ENCODE results near the gene TJP2. TPM values are rescaled to one million over a fixed set of nuclear protein-coding genes. Genes with fewer than 3 reads are reported as not detected.

Gene TJP2
- 45.7 and 54.4 TPM in 2 replicates for total RNA-seq

DNA sequence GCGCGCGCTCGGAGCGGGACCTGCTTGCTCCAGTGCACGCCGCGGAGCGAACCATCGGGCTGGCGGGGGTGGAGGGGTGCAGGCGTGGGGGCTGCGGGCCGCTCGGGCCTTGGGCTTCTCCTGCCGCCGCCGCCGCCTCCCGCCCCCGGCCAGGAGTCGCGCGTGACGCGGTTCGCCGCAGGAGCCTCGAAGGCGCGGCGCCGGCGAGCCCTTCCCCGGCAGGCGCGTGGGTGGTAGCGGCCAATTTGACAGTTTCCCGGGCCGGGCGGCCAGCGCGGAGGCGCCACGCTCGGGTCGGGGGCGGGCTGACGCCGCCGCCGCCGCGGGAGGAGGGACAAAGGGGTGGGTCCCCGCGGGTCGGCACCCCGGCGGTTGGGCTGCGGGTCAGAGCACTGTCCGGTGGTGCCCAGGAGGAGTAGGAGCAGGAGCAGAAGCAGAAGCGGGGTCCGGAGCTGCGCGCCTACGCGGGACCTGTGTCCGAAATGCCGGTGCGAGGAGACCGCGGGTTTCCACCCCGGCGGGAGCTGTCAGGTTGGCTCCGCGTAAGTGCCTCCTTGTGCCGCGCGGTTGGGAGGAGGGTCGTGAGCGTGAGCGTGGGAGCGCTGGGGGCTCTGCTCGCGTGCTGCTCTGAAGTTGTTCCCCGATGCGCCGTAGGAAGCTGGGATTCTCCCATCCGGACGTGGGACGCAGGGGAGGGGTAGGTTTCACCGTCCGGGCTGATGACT, at the start of gene TJP2:
Gene TJP2, plus strand, starts transcription at position 387 of the 725 bp plus-strand sequence. Its CDS starts 96 bp downstream, at position 483.
- peak in 1 of 2 donors; percentile 66 for DNase-seq (ENCODE audit: low read depth in 2 of 2)

- DNase-seq (ENCODE audit: low read depth in 2 of 2): peak in 1 of 2 donors; percentile 82
Measured at GRCh38 chr9:69130456-69131441, 43.3 kb upstream of the TJP2 start.

DNA sequence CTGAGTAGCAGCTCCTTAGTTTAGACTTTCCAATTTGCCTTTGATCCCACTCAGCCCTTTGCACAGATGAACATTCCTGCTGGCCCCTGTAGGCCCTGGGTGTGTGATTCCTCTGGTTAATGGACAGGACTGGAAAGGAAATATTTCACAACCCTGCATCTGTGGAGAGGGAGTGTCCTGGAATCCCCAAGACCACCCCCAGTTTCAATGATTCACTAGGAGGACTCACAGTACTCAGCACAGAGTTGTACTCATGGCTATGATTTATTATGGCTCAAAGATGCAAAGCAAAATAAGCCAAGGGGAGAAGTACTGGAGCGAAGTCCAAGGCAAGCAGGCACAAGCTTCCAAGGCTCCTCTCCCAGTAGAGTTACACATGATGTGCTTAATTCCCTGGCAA, 42.4 kb upstream of the TJP2 start:
- DNase-seq (ENCODE audit: low read depth in 2 of 2): peak in 1 of 2 donors; percentile 68

DNA sequence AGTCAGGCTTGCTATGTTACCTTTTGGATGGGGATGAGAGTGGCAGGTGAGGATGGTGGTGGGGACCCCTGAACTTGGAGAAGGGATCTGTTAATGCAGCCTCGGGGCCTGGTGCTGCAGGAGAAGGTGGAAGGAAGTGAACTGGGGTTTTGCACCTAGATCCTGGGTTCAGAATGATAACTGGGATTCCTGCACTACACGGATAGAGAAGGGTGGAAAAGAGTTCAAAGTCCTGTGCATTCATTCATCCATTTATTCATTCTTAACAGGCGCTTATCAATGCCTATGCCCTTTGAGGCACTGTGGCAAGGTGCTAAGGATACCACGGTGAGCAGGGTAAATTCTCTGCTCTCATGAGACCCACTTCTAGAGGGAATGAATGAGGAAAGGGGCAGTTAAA, 41.7 kb upstream of the TJP2 start:
- no peak for DNase-seq (ENCODE audit: low read depth in 2 of 2)

DNA sequence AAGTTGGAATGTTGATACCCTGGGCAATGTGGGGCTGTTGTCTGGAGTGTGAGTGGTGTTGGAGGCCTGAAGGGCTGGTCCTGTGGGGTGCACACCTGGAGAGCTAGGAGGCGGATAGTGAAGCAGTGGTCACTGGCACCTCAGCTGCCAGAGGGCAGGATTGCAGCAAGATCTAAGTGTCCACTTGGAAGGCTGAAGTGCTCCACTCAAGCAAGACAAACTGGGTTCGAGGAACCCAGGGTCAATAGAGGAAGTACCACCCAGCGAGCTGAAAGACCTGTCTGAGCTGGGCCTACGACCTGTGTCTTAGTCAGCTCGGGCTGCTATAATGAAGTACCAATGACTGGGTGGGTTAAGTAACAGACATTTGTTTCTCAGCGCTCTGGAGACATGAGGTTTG, 39.7 kb upstream of the TJP2 start:
- no peak for DNase-seq (ENCODE audit: low read depth in 2 of 2)

GRCh38 chr9:69136185-69136584, 37.9 kb upstream of the TJP2 start:
- DNase-seq (ENCODE audit: low read depth in 2 of 2): no peak

- no peak for DNase-seq (ENCODE audit: low read depth in 2 of 2)
Measured at GRCh38 chr9:69136779-69137178, 37.3 kb upstream of the TJP2 start.

DNA sequence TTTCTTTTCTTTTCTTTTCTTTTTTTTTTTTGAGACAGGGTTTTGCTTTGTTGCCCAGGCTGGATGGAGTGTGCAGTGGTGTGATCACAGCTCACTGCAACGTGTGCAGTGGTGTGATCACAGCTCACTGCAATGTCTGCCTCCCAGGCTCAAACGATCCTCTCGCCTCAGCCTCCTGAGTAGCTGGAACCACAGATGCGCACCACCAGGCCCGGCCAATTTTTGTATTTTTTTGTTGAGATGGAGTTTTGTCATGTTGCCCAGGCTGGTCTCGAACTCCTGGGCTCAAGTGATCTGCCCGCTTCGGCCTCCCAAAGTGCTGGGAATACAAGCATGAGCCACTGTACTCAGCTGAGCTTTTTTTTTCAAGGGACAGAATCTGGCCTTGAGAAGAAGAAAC, 36.8 kb upstream of the TJP2 start:
- no peak for DNase-seq (ENCODE audit: low read depth in 2 of 2)

- no peak for DNase-seq (ENCODE audit: low read depth in 2 of 2)
Measured at GRCh38 chr9:69139596-69139995, 34.5 kb upstream of the TJP2 start.

DNA sequence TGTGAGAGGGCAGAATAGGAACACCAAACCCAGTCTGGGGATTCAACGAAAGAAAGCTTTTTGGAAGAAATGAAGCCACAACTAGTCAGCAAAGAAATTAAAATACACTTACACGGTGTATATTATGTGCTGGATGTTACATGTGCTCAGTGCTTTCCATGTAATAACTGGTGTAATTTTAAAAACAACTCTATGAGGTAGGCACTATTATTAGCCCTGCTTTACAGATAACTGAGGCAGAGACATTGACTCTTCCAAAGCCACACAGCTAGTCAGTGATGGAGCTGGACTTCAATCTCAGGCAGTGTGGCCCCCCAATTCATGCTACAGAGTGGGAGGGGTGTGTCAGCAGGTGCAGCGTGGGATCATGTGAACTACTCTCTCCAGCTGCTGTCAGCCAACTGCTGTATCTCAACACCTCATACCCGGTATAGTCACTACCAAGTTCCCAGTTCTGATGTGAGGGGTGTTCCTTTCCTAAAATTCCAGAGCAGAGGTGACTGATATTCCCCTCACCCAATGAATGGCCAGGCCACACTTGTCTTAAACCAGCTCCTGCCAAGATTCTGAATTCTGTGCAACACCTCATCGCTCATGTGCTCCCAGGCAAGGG, 33.8 kb upstream of the TJP2 start:
- DNase-seq (ENCODE audit: low read depth in 2 of 2): no peak

DNA sequence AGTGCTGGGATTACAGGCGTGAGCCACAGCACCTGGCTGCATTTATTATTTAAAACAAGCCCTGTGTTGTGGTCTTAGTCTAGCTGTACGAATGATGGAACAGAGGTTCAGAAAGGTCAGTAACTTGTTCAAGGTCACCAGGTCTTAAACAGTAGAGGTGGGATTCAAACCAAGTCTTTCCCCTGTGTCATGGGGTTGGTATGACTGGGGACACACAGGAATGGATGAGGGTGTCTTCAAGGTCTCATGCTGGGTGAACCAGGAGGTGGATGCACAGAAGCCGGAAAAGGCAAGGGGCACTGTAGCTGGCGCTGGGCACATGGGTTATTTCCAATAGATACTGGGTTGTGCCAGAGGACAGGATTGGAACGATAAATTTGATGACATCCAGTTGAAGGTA, 32.2 kb upstream of the TJP2 start:
- DNase-seq (ENCODE audit: low read depth in 2 of 2): no peak

DNA sequence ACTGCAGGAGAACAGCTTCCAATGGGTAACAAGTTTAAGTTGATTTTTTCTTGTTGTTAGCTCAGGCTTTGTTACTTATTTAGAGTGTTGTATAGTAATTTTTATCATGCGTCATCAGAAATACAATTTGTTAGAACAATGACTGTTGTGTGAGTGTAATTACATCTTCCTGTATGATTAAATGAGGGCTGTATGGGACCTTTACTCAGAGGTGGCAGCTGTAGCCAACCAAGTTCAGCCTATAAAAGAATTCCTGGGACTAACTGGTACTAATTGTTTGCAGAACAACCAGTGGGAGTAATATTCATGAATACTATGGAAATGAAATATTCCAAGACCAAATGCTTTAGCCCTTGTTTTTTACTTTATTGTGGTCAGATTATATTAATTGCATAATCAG, 30.8 kb upstream of the TJP2 start:
- DNase-seq (ENCODE audit: low read depth in 2 of 2): peak in 1 of 2 donors; percentile 78

- DNase-seq (ENCODE audit: low read depth in 2 of 2): no peak
Measured at GRCh38 chr9:69145144-69145715, 28.8 kb upstream of the TJP2 start.

DNA sequence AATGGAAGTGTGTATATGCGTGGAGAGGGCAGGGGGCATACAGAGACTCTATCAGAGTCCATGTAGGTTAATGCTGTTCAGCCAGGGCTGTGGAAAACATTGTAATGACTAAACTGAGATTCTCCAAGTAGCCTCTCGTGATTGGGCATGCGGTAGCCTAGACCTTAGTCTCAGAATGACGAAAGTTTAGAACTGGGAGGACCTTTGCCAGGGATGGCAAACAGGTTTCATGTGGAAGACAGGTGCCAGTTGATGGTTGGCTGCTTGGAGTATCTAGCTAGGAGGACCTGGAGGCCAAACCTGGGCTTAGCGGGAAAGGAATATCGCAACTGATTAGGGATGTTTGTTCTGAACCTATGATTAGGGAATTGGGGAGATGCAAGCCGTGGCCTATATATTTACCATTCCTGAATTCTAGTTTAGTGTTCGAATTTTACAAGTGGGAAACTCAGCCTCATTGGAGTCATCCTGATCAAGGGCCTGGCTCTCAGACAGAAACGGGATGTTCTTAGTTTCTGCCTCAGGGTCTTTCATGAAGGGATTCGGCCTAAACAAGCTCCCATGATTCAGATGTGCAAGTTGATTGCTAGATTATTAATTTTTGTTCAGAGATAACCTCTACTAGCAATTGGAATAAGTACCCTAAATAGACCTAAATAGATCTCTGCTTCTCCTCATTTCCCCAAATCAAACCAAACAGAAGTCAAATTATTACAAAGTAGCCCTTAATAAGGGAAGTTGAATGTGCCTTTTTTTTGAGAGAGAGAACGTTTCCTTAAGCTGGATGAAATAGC, 26.8 kb upstream of the TJP2 start:
- no peak for DNase-seq (ENCODE audit: low read depth in 2 of 2)

- DNase-seq (ENCODE audit: low read depth in 2 of 2): peak; percentile 72 to 96
Measured at GRCh38 chr9:69149321-69149807, 24.7 kb upstream of the TJP2 start.

GRCh38 chr9:69151506-69151905, 22.6 kb upstream of the TJP2 start:
- DNase-seq (ENCODE audit: low read depth in 2 of 2): no peak

GRCh38 chr9:69153707-69154521, 20.2 kb upstream of the TJP2 start:
- DNase-seq (ENCODE audit: low read depth in 2 of 2): no peak

GRCh38 chr9:69155341-69156030, 18.6 kb upstream of the TJP2 start:
- DNase-seq (ENCODE audit: low read depth in 2 of 2): no peak

DNA sequence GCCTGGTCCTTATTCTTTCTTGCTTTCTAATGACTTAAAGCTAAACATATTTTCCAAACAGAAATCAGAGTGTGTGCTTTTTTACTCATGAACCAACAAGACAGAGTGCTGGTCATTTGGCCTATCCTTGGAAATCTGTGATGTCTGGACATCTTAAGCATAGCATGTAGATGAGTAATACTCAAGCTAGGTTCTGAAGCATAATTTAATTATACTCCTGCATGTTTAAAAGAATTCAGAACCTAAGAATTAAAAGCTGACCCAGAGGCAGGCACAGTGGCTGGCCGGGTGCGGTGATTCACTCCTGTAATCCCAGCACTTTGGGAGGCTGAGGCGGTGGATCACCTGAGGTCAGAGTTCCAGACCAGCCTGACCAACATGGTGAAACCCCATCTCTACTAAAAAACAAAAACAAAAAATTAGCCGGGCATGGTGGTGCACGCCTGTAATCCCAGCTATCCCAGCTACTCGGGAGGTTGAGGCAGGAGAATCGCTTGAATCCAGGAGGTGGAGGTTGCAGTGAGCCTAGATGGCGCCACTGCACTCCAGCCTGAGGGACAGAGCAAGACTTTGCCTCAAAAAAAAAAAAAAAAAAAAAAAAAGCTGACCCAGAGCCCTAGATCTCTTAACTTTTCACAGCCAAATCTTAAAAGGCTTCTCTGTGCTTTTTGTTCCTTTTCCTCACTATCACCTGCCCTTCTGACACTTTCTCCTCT, 16.2 kb upstream of the TJP2 start:
- no peak for DNase-seq (ENCODE audit: low read depth in 2 of 2)

All from dermis microvascular lymphatic vessel endothelial cell (primary cell).